A673 (cell line): ENCODE results near the gene BCL3.

ENCODE experiments used
- EZH2 ChIP-seq: fragments of 200-600 bp; sonication (generic); IDR thresholded peaks from 2 replicates; pipeline ENCODE4 v1.6.1; 2017; ENCODE audit warnings: borderline replicate concordance, low read depth, mild to moderate bottlenecking, mixed read lengths, antibody characterized with exemption, low read length; ENCODE audit not compliant: poor library complexity, severe bottlenecking
- TF ChIP-seq, protein P1 (sequence below): fragments of 300-800, 200-600 bp; sonication (generic); conservative IDR thresholded peaks from 2 replicates; pipeline ENCODE4 v1.5.1; 2017; ENCODE audit warnings: low read depth, mild to moderate bottlenecking, antibody characterized with exemption, low read length, moderate library complexity, mixed read lengths

GRCh38 chr19:44738136-44738535, 10.4 kb upstream of the BCL3 start:
- TF ChIP-seq EZH2: no peak
- TF ChIP-seq, protein P1, sequence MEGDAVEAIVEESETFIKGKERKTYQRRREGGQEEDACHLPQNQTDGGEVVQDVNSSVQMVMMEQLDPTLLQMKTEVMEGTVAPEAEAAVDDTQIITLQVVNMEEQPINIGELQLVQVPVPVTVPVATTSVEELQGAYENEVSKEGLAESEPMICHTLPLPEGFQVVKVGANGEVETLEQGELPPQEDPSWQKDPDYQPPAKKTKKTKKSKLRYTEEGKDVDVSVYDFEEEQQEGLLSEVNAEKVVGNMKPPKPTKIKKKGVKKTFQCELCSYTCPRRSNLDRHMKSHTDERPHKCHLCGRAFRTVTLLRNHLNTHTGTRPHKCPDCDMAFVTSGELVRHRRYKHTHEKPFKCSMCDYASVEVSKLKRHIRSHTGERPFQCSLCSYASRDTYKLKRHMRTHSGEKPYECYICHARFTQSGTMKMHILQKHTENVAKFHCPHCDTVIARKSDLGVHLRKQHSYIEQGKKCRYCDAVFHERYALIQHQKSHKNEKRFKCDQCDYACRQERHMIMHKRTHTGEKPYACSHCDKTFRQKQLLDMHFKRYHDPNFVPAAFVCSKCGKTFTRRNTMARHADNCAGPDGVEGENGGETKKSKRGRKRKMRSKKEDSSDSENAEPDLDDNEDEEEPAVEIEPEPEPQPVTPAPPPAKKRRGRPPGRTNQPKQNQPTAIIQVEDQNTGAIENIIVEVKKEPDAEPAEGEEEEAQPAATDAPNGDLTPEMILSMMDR: no peak
